Kidney (tissue), 2 donors: ENCODE measurements around the gene ZNF557. TPM values are rescaled to one million over a fixed set of nuclear protein-coding genes. Genes with fewer than 3 reads are reported as not detected.

Experiments used
- polyA plus RNA-seq: library from polyadenylated mRNA; stranded (reverse); fragments of 350-450 nt; fragmentation: Illumina TruSeq; extraction: RNeasy Lipid Tissue Mini Kit (QIAGEN cat#74804); gene quantifications from one replicate; pipeline ENCODE4 v1.2.3, GENCODE V29; 2014; ENCODE audit warnings: low read depth, low replicate concordance; ENCODE audit not compliant: insufficient read depth
- total RNA-seq: library from RNA; stranded (reverse); fragmentation: NEBNext Ultra II Directional; extraction: Animal tissue kit (Norgen Biotek cat#: 25700); gene quantifications from one replicate; pipeline ENCODE4 v1.2.1, GENCODE V29; 2021
- donor health status: DM: yes; HTN: yes; CAD: no.

The ZNF557 gene
- total and polyA plus RNA-seq, 2 donors from 2014 or later, result 1.3 to 13.2 TPM

Other genes with a start within 250 kb of the ZNF557 start
- gene ADGRE1, start 182.1 kb upstream of the ZNF557 start, total RNA-seq, result 1.3 TPM
- gene ADGRE1, start 182.1 kb upstream of the ZNF557 start, polyA plus RNA-seq, result 0.19 TPM
- not detected for gene MBD3L2B, start 48.3 kb upstream of the ZNF557 start, total RNA-seq
- gene MBD3L2B, start 48.3 kb upstream of the ZNF557 start, polyA plus RNA-seq, result not detected
- gene MBD3L5, start 39.1 kb upstream of the ZNF557 start, total RNA-seq, result not detected
- gene MBD3L5, start 39.1 kb upstream of the ZNF557 start, polyA plus RNA-seq, result not detected
- not detected for gene MBD3L4, start 29.5 kb upstream of the ZNF557 start, total RNA-seq
- not detected for gene MBD3L4, start 29.5 kb upstream of the ZNF557 start, polyA plus RNA-seq
- not detected for gene MBD3L2, start 20.4 kb upstream of the ZNF557 start, total RNA-seq
- not detected for gene MBD3L2, start 20.4 kb upstream of the ZNF557 start, polyA plus RNA-seq
- gene MBD3L3, start 11.0 kb upstream of the ZNF557 start, total RNA-seq, result not detected
- not detected for gene MBD3L3, start 11.0 kb upstream of the ZNF557 start, polyA plus RNA-seq
- 50.4 TPM for gene INSR, start 224.7 kb downstream of the ZNF557 start, total RNA-seq
- 15.5 TPM for gene INSR, start 224.7 kb downstream of the ZNF557 start, polyA plus RNA-seq